ENCODE measurements around the gene ABCC5. TPM values are rescaled to one million over a fixed set of nuclear protein-coding genes. Genes with fewer than 3 reads are reported as not detected.
"Not testable (repeated sequence)": the region's sequence is repeated elsewhere in the genome, so short reads cannot be mapped to it uniquely, and the experiment has no call there.

ABCC5 gene
- total RNA-seq (2014; rRNA removed; shearing (Covaris generic)), result 10.0 and 28.5 TPM in 2 replicates

GRCh38 chr3:184017672-184018423 lies at the start of gene ABCC5:
ABCC5 (minus strand) TSS chr3:184017884; CDS start chr3:184014392, 3,492 bp downstream.
- peak; percentile 96 for DNase-seq (ENCODE audit: low read depth)

- DNase-seq (ENCODE audit: low read depth), result no peak
These were observed 48.5 kb upstream of the ABCC5 start for GRCh38 chr3:184066211-184066610.

GRCh38 chr3:184062637-184063036 lies 45.0 kb upstream of the ABCC5 start:
- DNase-seq (ENCODE audit: low read depth), result no peak

- no peak for DNase-seq (ENCODE audit: low read depth)
These were observed 41.7 kb upstream of the ABCC5 start for GRCh38 chr3:184059424-184059823.

GRCh38 chr3:184058029-184058428 lies 40.3 kb upstream of the ABCC5 start:
- DNase-seq (ENCODE audit: low read depth), result peak; percentile 42

- DNase-seq (ENCODE audit: low read depth), result no peak
These were observed 35.1 kb upstream of the ABCC5 start, which contains the start of gene HTR3C for GRCh38 chr3:184052767-184053166. HTR3C (plus strand) TSS chr3:184053047; CDS start chr3:184053081, 34 bp downstream.

GRCh38 chr3:184050217-184050847 lies 32.6 kb upstream of the ABCC5 start:
- no peak for DNase-seq (ENCODE audit: low read depth)

- no peak for DNase-seq (ENCODE audit: low read depth)
These were observed 28.3 kb upstream of the ABCC5 start for GRCh38 chr3:184045995-184046394.

- no peak for DNase-seq (ENCODE audit: low read depth)
These were observed 24.9 kb upstream of the ABCC5 start for GRCh38 chr3:184042617-184043016.

- DNase-seq (ENCODE audit: low read depth), result peak; percentile 27
These were observed 22.3 kb upstream of the ABCC5 start for GRCh38 chr3:184040010-184040409.

- DNase-seq (ENCODE audit: low read depth), result no peak
These were observed 21.7 kb upstream of the ABCC5 start for GRCh38 chr3:184039414-184039813.

GRCh38 chr3:184038307-184038706 lies 20.6 kb upstream of the ABCC5 start:
- DNase-seq (ENCODE audit: low read depth), result not testable (repeated sequence)

- DNase-seq (ENCODE audit: low read depth), result no peak
These were observed 20.1 kb upstream of the ABCC5 start for GRCh38 chr3:184037816-184038215.

GRCh38 chr3:184031187-184031792 lies 13.6 kb upstream of the ABCC5 start, which contains the start of gene HTR3D:
HTR3D (plus strand) TSS chr3:184031742; CDS start chr3:184031742, 0 bp downstream.
- peak; percentile 32 for DNase-seq (ENCODE audit: low read depth)

GRCh38 chr3:184030536-184030935 lies 12.9 kb upstream of the ABCC5 start:
- no peak for DNase-seq (ENCODE audit: low read depth)

GRCh38 chr3:184029443-184029842 lies 11.8 kb upstream of the ABCC5 start:
- no peak for DNase-seq (ENCODE audit: low read depth)

GRCh38 chr3:184028275-184028890 lies 10.7 kb upstream of the ABCC5 start:
- not testable (repeated sequence) for DNase-seq (ENCODE audit: low read depth)

GRCh38 chr3:184025256-184025655 lies 7.6 kb upstream of the ABCC5 start:
- not testable (repeated sequence) for DNase-seq (ENCODE audit: low read depth)

- no peak for DNase-seq (ENCODE audit: low read depth)
These were observed 4.6 kb upstream of the ABCC5 start for GRCh38 chr3:184022323-184022722.

GRCh38 chr3:184018424-184018973 lies 815 bp upstream of the ABCC5 start:
- no peak for DNase-seq (ENCODE audit: low read depth)

- peak; percentile 77 for DNase-seq (ENCODE audit: low read depth)
These were observed 643 bp downstream of the ABCC5 start for GRCh38 chr3:184016811-184017671.

Measured in Daoy (cell line).